GM12878 (cell line): Measurements from ENCODE around the gene SCN4A. TPM values are rescaled to one million over a fixed set of nuclear protein-coding genes. Genes with fewer than 3 reads are reported as not detected.

Experiments
- ASH2L ChIP-seq: fragments of 300-600, 200-600 bp; sonication (generic); IDR thresholded peaks from 2 replicates; pipeline ENCODE4 v1.6.1; 2017; ENCODE audit warnings: low read depth, mild to moderate bottlenecking, borderline replicate concordance
- BHLHE40 ChIP-seq, 2 experiments: fragments of 450-650 bp in 1 of 2; IDR thresholded peaks; 2 replicates each; pipeline ENCODE4 v1.6.1; 2011 to 2017; ENCODE audit warnings: low read depth in 2 of 2, borderline replicate concordance in 1 of 2, improper control_type of control experiment in 1 of 2, low read length in 1 of 2, mild to moderate bottlenecking in 1 of 2
- BRCA1 ChIP-seq: IDR thresholded peaks from 2 replicates; pipeline ENCODE4 v1.6.1; 2011; ENCODE audit warnings: low read depth, low read length, improper control_type of control experiment
- CBFB ChIP-seq: IDR thresholded peaks from 2 replicates; pipeline ENCODE4 v1.6.1; 2016; ENCODE audit warnings: antibody characterized with exemption, low read depth
- CBX3 ChIP-seq: fragments of 200-600 bp; sonication (generic); IDR thresholded peaks from 2 replicates; pipeline ENCODE4 v1.6.1; 2016; ENCODE audit warnings: low read depth, borderline replicate concordance
- CEBPB ChIP-seq, 2 experiments: fragments of 150-350 bp in 1 of 2; IDR thresholded peaks; 2 replicates each; pipeline ENCODE4 v1.6.1; 2012 to 2014; ENCODE audit warnings: low read depth in 2 of 2, low read length in 2 of 2, borderline replicate concordance in 1 of 2, inconsistent platforms in 1 of 2
- ESRRA ChIP-seq: IDR thresholded peaks from 2 replicates; pipeline ENCODE4 v1.6.1; 2012; ENCODE audit warnings: mild to moderate bottlenecking, low read length, improper control_type of control experiment
- ETV6 ChIP-seq, 2 experiments: fragments of 450-650 bp in 1 of 2; IDR thresholded peaks in 1 of 2; conservative IDR thresholded peaks in 1 of 2; 2 replicates each; pipeline ENCODE4 v1.6.1; 2014; ENCODE audit warnings: antibody characterized with exemption in 1 of 2, borderline replicate concordance in 1 of 2, low read depth in 1 of 2, mild to moderate bottlenecking in 1 of 2, moderate library complexity in 1 of 2
- FOS ChIP-seq: IDR thresholded peaks from 3 replicates; pipeline ENCODE4 v1.6.1; 2011; ENCODE audit warnings: borderline replicate concordance; ENCODE audit not compliant: insufficient read length; ENCODE audit errors: extremely low read depth
- GABPA ChIP-seq: IDR thresholded peaks from 2 replicates; pipeline ENCODE4 v1.6.1; 2014; ENCODE audit warnings: antibody characterized with exemption, low read depth, mild to moderate bottlenecking, inconsistent platforms
- HDAC2 ChIP-seq: fragments of 200-600 bp; sonication (generic); IDR thresholded peaks from 2 replicates; pipeline ENCODE4 v1.6.1; 2017
- LARP7 ChIP-seq: fragments of 450-650 bp; IDR thresholded peaks from 2 replicates; pipeline ENCODE4 v1.6.1; 2017; ENCODE audit warnings: mild to moderate bottlenecking
- MXI1 ChIP-seq: fragments of 150-350 bp; IDR thresholded peaks from 2 replicates; pipeline ENCODE4 v1.6.1; 2011; ENCODE audit warnings: low read depth, mild to moderate bottlenecking, inconsistent platforms, low read length, improper control_type of control experiment
- MYC ChIP-seq: IDR thresholded peaks from 2 replicates; pipeline ENCODE4 v1.6.1; 2011; ENCODE audit warnings: mild to moderate bottlenecking, low read length, moderate library complexity, inconsistent platforms; ENCODE audit not compliant: insufficient read depth, insufficient replicate concordance, insufficient read length, severe bottlenecking
- NFIC ChIP-seq: IDR thresholded peaks from 2 replicates; pipeline ENCODE4 v1.6.1; 2012; ENCODE audit warnings: low read depth, mild to moderate bottlenecking, inconsistent platforms, low read length, moderate library complexity
- PAX8 ChIP-seq: fragments of 450-650 bp; IDR thresholded peaks from 2 replicates; pipeline ENCODE4 v1.6.1; 2017; ENCODE audit warnings: mild to moderate bottlenecking, moderate library complexity
- POLR2AphosphoS2 ChIP-seq: IDR thresholded peaks from 2 replicates; pipeline ENCODE4 v1.6.1; 2011; ENCODE audit warnings: low read depth, mild to moderate bottlenecking, low read length, improper control_type of control experiment, moderate library complexity
- POLR2AphosphoS5 ChIP-seq: IDR thresholded peaks from 2 replicates; pipeline ENCODE4 v1.6.1; 2011; ENCODE audit warnings: mild to moderate bottlenecking, low read length, inconsistent platforms
- REST ChIP-seq: IDR thresholded peaks from 2 replicates; pipeline ENCODE4 v1.6.1; 2012; ENCODE audit warnings: mild to moderate bottlenecking, low read depth, low read length
- TAF1 ChIP-seq: IDR thresholded peaks from 2 replicates; pipeline ENCODE4 v1.6.1; 2011; ENCODE audit warnings: mild to moderate bottlenecking, low read depth, low read length, borderline replicate concordance
- YBX1 ChIP-seq: fragments of 450-650 bp; IDR thresholded peaks from 2 replicates; pipeline ENCODE4 v1.6.1; 2016; ENCODE audit warnings: antibody characterized with exemption
- ZNF207 ChIP-seq: fragments of 450-650 bp; IDR thresholded peaks from 2 replicates; pipeline ENCODE4 v1.6.1; 2014; ENCODE audit warnings: antibody characterized with exemption, mild to moderate bottlenecking, borderline replicate concordance
- ZNF217 ChIP-seq: fragments of 450-650 bp; IDR thresholded peaks from 2 replicates; pipeline ENCODE4 v1.6.1; 2017; ENCODE audit warnings: antibody characterized with exemption, mild to moderate bottlenecking
- ZZZ3 ChIP-seq: IDR thresholded peaks from 2 replicates; pipeline ENCODE4 v1.6.1; 2011; ENCODE audit warnings: low read depth; ENCODE audit not compliant: control insufficient read depth, insufficient read length
- polyA plus RNA-seq, 11 experiments: library from polyadenylated mRNA; depleted of rRNA in 4 of 11; unstranded in 6 of 11; stranded (reverse) in 5 of 11; fragments of >200 nt; fragmentation: Nextera tagmentation in 4 of 11; fragmentation: Illumina TruSeq in 1 of 11; extraction: Ambion mirVana in 4 of 11; extraction: Trizol in 1 of 11; gene quantifications; 1 replicate in 1 of 11; 2 replicates in 10 of 11; pipeline versions ENCODE4 v1.2.1 to v1.2.3, GENCODE V29; 2011 to 2016; ENCODE audit warnings: inconsistent platforms in 2 of 11, missing spikeins in 2 of 11, low read depth in 1 of 11
- total RNA-seq, 4 experiments: library from RNA; depleted of rRNA in 3 of 4; stranded (reverse); fragments of >200 nt in 3 of 4; fragmentation: Illumina TruSeq in 1 of 4; extraction: Trizol in 1 of 4; gene quantifications; 2 replicates each; pipeline versions ENCODE4 v1.2.1 to v1.2.3, GENCODE V29; 2013 to 2021
- TF ChIP-seq, protein P1 (sequence below): fragments of 450-650 bp; IDR thresholded peaks from 2 replicates; pipeline ENCODE4 v1.6.1; 2018; ENCODE audit warnings: mild to moderate bottlenecking, low read depth, moderate library complexity; ENCODE audit not compliant: partially characterized antibody

Gene SCN4A
- total and polyA plus RNA-seq, 10 of the 15 experiments (the other 5 are each of a cell fraction or from before 2014, with no cell fraction given), result under 0.01 to 0.15 (median 0.07) TPM; not detected in 4

DNA sequence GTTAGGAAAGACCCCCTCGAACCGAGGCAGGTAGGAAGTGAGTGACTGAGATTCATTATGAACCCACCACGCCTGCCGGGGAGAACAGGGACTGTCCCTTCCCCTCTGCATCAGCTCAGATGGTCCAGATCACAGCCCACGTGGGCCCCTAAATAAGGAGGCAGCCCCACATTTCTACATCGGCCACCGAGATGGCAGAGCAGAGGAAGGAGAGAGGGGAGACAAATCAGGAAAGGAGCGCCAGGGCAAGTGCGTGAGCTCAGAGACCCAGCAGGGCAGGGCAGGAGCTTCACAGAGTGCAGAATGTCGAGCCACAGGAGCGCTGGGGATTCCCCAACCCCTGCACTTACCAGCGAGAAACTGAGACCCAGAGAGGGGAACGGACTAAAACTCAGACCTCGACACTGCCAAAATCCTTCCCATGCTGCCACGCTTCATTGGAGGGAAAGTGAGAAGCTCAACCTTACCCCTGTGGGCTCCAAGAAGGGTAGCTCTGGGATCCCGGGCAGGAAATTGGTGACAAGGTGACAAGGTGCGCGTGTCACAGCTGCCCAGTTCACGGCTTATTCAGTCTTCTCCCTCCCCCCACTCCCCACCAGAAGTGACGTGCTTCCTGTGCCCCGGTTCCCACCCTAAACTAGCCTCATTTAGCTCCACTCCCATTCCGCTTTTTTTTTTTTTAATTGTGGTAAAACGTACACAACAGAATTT is 47.5 kb upstream of the SCN4A start, which contains the start of gene ICAM2 (continued):
- TF ChIP-seq ZNF217, result peak; percentile 58; the same call in 1 of the 2 replicates
- 0 out of 2 replicates have a peak, but pooled peaks have one; percentile 37 for TF ChIP-seq ASH2L
- TF ChIP-seq BRCA1, result no peak
- peak; percentile 33; the same call in 1 of the 2 replicates for TF ChIP-seq MXI1
- TF ChIP-seq CBFB, result 0 out of 2 replicates have a peak, but pooled peaks have one; percentile 25
- peak; percentile 15; the same call in 1 of the 2 replicates for TF ChIP-seq REST
- TF ChIP-seq MYC, result no peak
- TF ChIP-seq PAX8, result no peak
- TF ChIP-seq ESRRA, result no peak
- no peak for TF ChIP-seq HDAC2
- 0 out of 4 replicates have a peak, but pooled peaks of 1 of the 2 experiments have one; percentile 3 for TF ChIP-seq BHLHE40 (IDR thresholded peaks at IDR 0.05; ENCODE audit: borderline replicate concordance in 1 of 2, low read depth in 2 of 2, low read length in 1 of 2)
- peak; percentile 92 for TF ChIP-seq POLR2AphosphoS5
- 0 out of 4 replicates have a peak, but pooled peaks of 1 of the 2 experiments have one; percentile 8 for TF ChIP-seq ETV6 (conservative IDR thresholded peaks at IDR 0.05 in 1 of 2, IDR thresholded peaks at IDR 0.05 in 1 of 2; ENCODE audit: borderline replicate concordance in 1 of 2, low read depth in 1 of 2)
- TF ChIP-seq FOS, result no peak
- peak; percentile 57; the same call in 1 of the 2 replicates for TF ChIP-seq TAF1
- TF ChIP-seq, protein P1, sequence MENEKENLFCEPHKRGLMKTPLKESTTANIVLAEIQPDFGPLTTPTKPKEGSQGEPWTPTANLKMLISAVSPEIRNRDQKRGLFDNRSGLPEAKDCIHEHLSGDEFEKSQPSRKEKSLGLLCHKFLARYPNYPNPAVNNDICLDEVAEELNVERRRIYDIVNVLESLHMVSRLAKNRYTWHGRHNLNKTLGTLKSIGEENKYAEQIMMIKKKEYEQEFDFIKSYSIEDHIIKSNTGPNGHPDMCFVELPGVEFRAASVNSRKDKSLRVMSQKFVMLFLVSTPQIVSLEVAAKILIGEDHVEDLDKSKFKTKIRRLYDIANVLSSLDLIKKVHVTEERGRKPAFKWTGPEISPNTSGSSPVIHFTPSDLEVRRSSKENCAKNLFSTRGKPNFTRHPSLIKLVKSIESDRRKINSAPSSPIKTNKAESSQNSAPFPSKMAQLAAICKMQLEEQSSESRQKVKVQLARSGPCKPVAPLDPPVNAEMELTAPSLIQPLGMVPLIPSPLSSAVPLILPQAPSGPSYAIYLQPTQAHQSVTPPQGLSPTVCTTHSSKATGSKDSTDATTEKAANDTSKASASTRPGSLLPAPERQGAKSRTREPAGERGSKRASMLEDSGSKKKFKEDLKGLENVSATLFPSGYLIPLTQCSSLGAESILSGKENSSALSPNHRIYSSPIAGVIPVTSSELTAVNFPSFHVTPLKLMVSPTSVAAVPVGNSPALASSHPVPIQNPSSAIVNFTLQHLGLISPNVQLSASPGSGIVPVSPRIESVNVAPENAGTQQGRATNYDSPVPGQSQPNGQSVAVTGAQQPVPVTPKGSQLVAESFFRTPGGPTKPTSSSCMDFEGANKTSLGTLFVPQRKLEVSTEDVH, result no peak
- peak; percentile 74; the same call in 1 of the 2 replicates for TF ChIP-seq GABPA
- no peak for TF ChIP-seq LARP7
- TF ChIP-seq CBX3, result no peak
- TF ChIP-seq YBX1, result no peak
- peak; percentile 62 for TF ChIP-seq NFIC
- TF ChIP-seq ZNF207, result 0 out of 2 replicates have a peak, but pooled peaks have one; percentile 21
- TF ChIP-seq POLR2AphosphoS2, result no peak
- no peak for TF ChIP-seq CEBPB (IDR thresholded peaks at IDR 0.05; ENCODE audit: borderline replicate concordance in 1 of 2, low read depth in 2 of 2, low read length in 2 of 2)
- no peak for TF ChIP-seq ZZZ3
